ENCODE measurements around the gene MRC1. TPM values are rescaled to one million over a fixed set of nuclear protein-coding genes. Genes with fewer than 3 reads are reported as not detected.
A peak's percentile ranks its signal among the peaks of the same experiment; 100 is the strongest.

The MRC1 gene
- total and polyA plus RNA-seq, 2 donors (not counting 3 experiments of a cell fraction or from before 2014, with no cell fraction given) = 0.03 to 0.13 TPM

DNA sequence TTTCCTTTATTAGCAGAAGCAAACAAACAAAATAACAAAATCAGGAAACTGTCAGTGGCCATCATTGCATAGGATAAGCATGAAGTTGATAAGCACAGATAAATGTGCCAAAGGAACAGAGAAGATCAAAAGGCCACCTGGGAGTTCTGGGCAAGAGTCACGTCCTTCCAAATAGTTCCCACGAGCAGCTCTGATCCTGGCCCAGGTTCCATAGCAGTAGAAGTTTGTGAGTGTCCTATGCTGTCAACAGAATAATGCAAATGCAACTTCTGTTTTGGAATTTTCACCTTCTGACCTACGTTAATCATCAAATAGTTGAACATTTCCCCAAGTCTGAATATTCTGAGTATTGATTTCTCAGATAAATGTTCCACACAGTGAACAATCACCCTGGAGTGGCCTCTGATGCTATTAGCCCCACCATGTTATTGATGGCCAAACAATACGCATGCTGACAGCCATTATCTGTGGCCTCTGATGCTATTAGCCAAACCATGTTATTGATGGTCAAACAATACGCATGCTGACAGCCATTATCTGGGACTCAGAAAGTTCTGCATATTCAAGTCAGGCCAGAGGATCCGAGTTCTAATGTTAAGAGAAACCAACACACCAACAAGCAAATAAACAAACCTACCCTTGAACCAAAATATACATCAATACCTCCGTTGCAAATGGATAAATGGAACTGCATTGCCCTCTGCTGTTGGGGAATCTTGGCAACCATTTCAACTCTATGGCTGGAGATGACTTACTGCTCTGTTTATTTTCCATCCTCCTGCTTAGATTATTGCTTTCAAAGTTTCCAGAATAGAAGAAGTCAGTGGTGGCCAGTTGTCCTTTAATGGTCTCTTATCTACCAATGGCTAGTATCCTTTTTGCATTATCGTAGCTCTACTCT, 63.3 kb downstream of the MRC1 start:
- Histone ChIP-seq H3K4me2 (ENCODE audit: insufficient read depth, low read length) (no peak overlapping the region), H3K4me1 (ENCODE audit: control insufficient read depth, extremely low read depth, insufficient read depth, low read length) (no peaks in the 10 kb centered on the region), H3K79me2 (ENCODE audit: control insufficient read depth, insufficient read depth, low read length) (no peaks in the 10 kb centered on the region), H3K4me3 (replicated peaks in 1 of 3; ENCODE audit: insufficient read depth in 1 of 3, low read depth in 1 of 3, low read length in 3 of 3) (no peak overlapping the region), H4K20me1 (replicated peaks; ENCODE audit: control insufficient read depth, extremely low read depth, insufficient read depth, low read length) (no peaks in the 10 kb centered on the region), H3K9ac (replicated peaks; ENCODE audit: extremely low read depth, insufficient read depth, low read length) (no peak overlapping the region), H3K27me3 (ENCODE audit: control insufficient read depth in 2 of 2, insufficient read depth in 2 of 2, low read length in 2 of 2) (no peaks in the 10 kb centered on the region), H3K9me3 (replicated peaks; ENCODE audit: control insufficient read depth, insufficient read depth, low read length) (no peaks in the 10 kb centered on the region), H3K9me1 (replicated peaks; ENCODE audit: control insufficient read depth, extremely low read depth, insufficient read depth, low read length) (no peaks in the 10 kb centered on the region), H2AFZ (ENCODE audit: low read depth, low read length) (no peak overlapping the region), H3K36me3 (ENCODE audit: control insufficient read depth in 2 of 2, extremely low read depth in 1 of 2, insufficient read depth in 2 of 2, low read length in 2 of 2) (no peaks in the 10 kb centered on the region), H3K27ac (ENCODE audit: insufficient read depth, low read depth, low read length) (no peak overlapping the region)
- BruUV-seq (replicated peaks) = no TSS peak
- FAIRE-seq (peak; percentile 97), DNase-seq (ENCODE audit: low read depth, low spot score) (peak; percentile 73)
- ChIA-PET CTCF (interaction anchor here (0.9 to 3.7 kb wide), 15 partner anchors 22 to 463 kb away, joined by 3 to 46 read pairs (median 5); partner anchors contain the start of genes HACD1 and STAM), POLR2A (no interaction called here)
- TF ChIP-seq POLR2AphosphoS5 (IDR thresholded peaks at IDR 0.05; ENCODE audit: insufficient read depth, low read depth, low read length) (no peak), MYC (IDR thresholded peaks at IDR 0.05; ENCODE audit: low read depth, low read length) (no peak), EZH2 (IDR thresholded peaks at IDR 0.05; ENCODE audit: borderline replicate concordance, low read depth, low read length, severe bottlenecking) (no peak), GATA2 (IDR thresholded peaks at IDR 0.05; ENCODE audit: insufficient read depth, insufficient read length, low read depth, low read length) (no peak), FOS (IDR thresholded peaks at IDR 0.05; ENCODE audit: borderline replicate concordance, insufficient read depth, low read length) (no peak), POLR2A (IDR thresholded peaks at IDR 0.05; ENCODE audit: low read depth, low read length) (no peak)
- TF ChIP-seq, protein P1, sequence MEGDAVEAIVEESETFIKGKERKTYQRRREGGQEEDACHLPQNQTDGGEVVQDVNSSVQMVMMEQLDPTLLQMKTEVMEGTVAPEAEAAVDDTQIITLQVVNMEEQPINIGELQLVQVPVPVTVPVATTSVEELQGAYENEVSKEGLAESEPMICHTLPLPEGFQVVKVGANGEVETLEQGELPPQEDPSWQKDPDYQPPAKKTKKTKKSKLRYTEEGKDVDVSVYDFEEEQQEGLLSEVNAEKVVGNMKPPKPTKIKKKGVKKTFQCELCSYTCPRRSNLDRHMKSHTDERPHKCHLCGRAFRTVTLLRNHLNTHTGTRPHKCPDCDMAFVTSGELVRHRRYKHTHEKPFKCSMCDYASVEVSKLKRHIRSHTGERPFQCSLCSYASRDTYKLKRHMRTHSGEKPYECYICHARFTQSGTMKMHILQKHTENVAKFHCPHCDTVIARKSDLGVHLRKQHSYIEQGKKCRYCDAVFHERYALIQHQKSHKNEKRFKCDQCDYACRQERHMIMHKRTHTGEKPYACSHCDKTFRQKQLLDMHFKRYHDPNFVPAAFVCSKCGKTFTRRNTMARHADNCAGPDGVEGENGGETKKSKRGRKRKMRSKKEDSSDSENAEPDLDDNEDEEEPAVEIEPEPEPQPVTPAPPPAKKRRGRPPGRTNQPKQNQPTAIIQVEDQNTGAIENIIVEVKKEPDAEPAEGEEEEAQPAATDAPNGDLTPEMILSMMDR (IDR thresholded peaks at IDR 0.05; ENCODE audit: extremely low read depth in 1 of 2, insufficient read depth in 1 of 2, low read depth in 1 of 2, low read length in 2 of 2) = peak; percentile 57 to 58
- TF ChIP-seq, protein P2, sequence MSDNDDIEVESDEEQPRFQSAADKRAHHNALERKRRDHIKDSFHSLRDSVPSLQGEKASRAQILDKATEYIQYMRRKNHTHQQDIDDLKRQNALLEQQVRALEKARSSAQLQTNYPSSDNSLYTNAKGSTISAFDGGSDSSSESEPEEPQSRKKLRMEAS (IDR thresholded peaks at IDR 0.05; ENCODE audit: insufficient read depth, insufficient read length) = no peak
- dilution Hi-C loops (cut with MboI; ENCODE audit: extremely low pct_ligation_motif_present, low sequenced_read_pairs) = no loop called here
- intact Hi-C loops (cut with micrococcal nuclease) = loop anchor here (1.0 to 10.0 kb wide), 5 partner anchors 26 to 1045 kb away; no protein-coding TSS in a partner anchor
